Activated CD8-positive, alpha-beta T cell treated with anti-CD3 and anti-CD28 coated beads for 36 hours (primary cell): ENCODE measurements around the gene CCDC85A. TPM values are rescaled to one million over a fixed set of nuclear protein-coding genes. Genes with fewer than 3 reads are reported as not detected.

Source experiments
- ATAC-seq: fragments of 200-7000 bp; cut with Tn5 transposase; one replicate; pipeline ENCODE4 v1.10.0; 2021; ENCODE audit warnings: mild to moderate bottlenecking, moderate library complexity
- CTCF ChIA-PET: fragments of 350-600 bp; sonication (Branson Sonifier 250); formaldehyde crosslinking; loops from one replicate; lab custom pipeline; 2021; ENCODE audit warnings: antibody characterized with exemption; lab: Charles Lee
- POLR2A ChIA-PET: fragments of 350-600 bp; sonication (Branson Sonifier 250); formaldehyde crosslinking; loops from one replicate; lab custom pipeline; 2021; ENCODE audit warnings: antibody characterized with exemption; lab: Charles Lee
- DNase-seq: peaks from one replicate; pipeline ENCODE4 v3.0.0-alpha.2; 2020
- H3K27ac Mint-ChIP-seq: one replicate; pipeline ENCODE4 v1.8.0; 2021; ENCODE audit warnings: mild to moderate bottlenecking, mixed read lengths
- H3K27me3 Mint-ChIP-seq: one replicate; pipeline ENCODE4 v1.8.0; 2021; ENCODE audit warnings: mixed read lengths
- H3K36me3 Mint-ChIP-seq: one replicate; pipeline ENCODE4 v1.8.0; 2021; ENCODE audit warnings: low read depth, mixed read lengths
- H3K4me1 Mint-ChIP-seq: one replicate; pipeline ENCODE4 v1.8.0; 2021; ENCODE audit warnings: low read depth, mixed read lengths
- H3K4me3 Mint-ChIP-seq: one replicate; pipeline ENCODE4 v1.8.0; 2021; ENCODE audit warnings: mild to moderate bottlenecking, moderate library complexity, mixed read lengths
- H3K9me3 Mint-ChIP-seq: one replicate; pipeline ENCODE4 v1.8.0; 2021; ENCODE audit warnings: mixed read lengths
- intact Hi-C: fragments of 100-400 bp; cut with micrococcal nuclease; formaldehyde crosslinking; loops from one replicate; pipeline ENCODE4 v1.10.0; 2022
- total RNA-seq, 2 experiments: library from RNA; stranded (reverse); gene quantifications; one replicate each; pipeline ENCODE4 v1.2.3, GENCODE V29; 2021
- TF ChIP-seq, protein P1 (sequence below): fragments of 200-600 bp; IDR thresholded peaks from one replicate; pipeline ENCODE4 v1.8.0; 2022; ENCODE audit warnings: antibody characterized with exemption, mild to moderate bottlenecking

Gene CCDC85A
- total RNA-seq, 2 experiments from 2014 or later = not detected

DNA sequence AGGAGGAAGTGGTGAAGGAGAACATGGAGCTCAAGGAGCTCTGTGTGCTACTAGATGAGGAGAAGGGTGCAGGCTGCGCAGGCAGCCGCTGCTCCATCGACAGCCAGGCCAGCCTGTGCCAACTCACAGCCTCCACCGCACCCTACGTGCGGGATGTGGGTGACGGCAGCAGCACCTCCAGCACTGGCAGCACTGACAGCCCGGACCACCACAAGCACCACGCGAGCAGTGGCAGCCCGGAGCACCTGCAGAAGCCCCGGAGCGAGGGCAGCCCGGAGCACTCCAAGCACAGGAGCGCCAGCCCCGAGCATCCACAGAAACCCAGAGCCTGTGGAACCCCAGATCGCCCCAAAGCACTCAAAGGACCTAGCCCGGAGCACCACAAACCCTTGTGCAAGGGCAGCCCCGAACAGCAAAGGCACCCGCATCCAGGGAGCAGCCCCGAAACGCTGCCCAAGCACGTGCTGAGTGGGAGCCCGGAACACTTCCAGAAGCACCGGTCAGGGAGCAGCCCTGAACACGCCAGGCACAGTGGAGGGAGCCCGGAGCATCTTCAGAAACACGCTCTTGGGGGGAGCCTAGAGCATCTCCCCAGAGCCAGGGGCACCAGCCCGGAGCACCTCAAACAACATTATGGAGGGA is 9.0 kb downstream of the CCDC85A start:
- Mint-ChIP-seq H3K9me3 (no peaks in the 10 kb centered on the region), H3K27me3 (peaks cover 7% of the 10 kb centered on the region), H3K27ac (no peak overlapping the region), H3K4me1 (no peaks in the 10 kb centered on the region), H3K4me3 (no peak overlapping the region), H3K36me3 (no peaks in the 10 kb centered on the region)
- ATAC-seq = no peak
- intact Hi-C loops = no loop called here
- CTCF ChIA-PET = no interaction called here
- no peak for DNase-seq
- TF ChIP-seq, protein P1, sequence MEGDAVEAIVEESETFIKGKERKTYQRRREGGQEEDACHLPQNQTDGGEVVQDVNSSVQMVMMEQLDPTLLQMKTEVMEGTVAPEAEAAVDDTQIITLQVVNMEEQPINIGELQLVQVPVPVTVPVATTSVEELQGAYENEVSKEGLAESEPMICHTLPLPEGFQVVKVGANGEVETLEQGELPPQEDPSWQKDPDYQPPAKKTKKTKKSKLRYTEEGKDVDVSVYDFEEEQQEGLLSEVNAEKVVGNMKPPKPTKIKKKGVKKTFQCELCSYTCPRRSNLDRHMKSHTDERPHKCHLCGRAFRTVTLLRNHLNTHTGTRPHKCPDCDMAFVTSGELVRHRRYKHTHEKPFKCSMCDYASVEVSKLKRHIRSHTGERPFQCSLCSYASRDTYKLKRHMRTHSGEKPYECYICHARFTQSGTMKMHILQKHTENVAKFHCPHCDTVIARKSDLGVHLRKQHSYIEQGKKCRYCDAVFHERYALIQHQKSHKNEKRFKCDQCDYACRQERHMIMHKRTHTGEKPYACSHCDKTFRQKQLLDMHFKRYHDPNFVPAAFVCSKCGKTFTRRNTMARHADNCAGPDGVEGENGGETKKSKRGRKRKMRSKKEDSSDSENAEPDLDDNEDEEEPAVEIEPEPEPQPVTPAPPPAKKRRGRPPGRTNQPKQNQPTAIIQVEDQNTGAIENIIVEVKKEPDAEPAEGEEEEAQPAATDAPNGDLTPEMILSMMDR = no peak
- POLR2A ChIA-PET = no interaction called here

DNA sequence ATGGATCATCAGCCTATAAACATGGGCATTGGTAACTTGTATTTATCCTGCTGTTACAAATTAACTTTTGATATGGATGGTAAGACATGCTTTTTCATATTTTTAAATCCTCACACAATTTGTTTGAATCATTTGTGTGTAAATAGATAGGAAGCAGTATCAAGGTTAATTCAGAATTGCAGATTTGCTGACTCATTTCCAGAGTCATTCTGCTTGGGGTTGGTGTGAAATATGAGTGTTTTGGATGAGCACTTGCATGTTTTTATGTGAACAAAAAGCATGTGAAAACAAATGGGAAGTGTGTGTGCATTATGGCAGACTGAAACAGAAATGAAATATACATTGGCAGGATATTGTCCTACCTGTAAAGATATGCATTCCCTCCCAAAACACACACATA is 11.8 kb downstream of the CCDC85A start:
- Mint-ChIP-seq H3K36me3 (no peaks in the 10 kb centered on the region), H3K27me3 (peaks cover 1% of the 10 kb centered on the region), H3K4me3 (no peak overlapping the region), H3K27ac (no peak overlapping the region), H3K9me3 (no peaks in the 10 kb centered on the region), H3K4me1 (no peaks in the 10 kb centered on the region)
- CTCF ChIA-PET = interaction anchor here (2.3 kb wide), 1 partner anchor 12 kb away, joined by 11 read pairs; the partner anchor contains the start of gene CCDC85A
- DNase-seq (no peak), ATAC-seq (no peak)
- POLR2A ChIA-PET = no interaction called here
- intact Hi-C loops = no loop called here
- TF ChIP-seq, protein P1 = no peak

DNA sequence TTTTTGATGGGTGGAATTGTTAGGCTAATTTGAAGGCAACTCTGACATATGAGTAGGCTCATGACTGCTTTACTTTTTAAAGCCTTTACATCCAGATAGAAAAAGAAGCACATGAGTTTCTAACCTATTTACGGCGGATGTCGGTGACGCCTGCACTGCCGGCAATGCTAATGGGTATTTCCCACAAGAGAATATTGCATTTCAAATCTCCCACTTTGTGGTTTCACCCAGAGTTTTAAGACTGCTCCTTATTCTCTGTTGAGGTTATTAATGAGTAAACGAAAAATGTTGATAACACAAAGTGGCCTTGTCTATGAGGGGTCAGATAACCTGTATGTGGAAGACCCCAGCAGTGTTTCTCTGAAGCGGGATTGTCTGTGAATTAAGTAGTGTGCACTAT is 14.0 kb downstream of the CCDC85A start:
- Mint-ChIP-seq H3K27me3 (peaks cover 1% of the 10 kb centered on the region), H3K4me1 (no peaks in the 10 kb centered on the region), H3K27ac (no peak overlapping the region), H3K9me3 (no peaks in the 10 kb centered on the region), H3K4me3 (no peak overlapping the region), H3K36me3 (no peaks in the 10 kb centered on the region)
- intact Hi-C loops = no loop called here
- CTCF ChIA-PET = interaction anchor here (1.4 kb wide), 1 partner anchor 14 kb away, joined by 9 read pairs; the partner anchor contains the start of gene CCDC85A
- ATAC-seq (no peak), DNase-seq (no peak)
- POLR2A ChIA-PET = no interaction called here
- TF ChIP-seq, protein P1 = no peak

DNA sequence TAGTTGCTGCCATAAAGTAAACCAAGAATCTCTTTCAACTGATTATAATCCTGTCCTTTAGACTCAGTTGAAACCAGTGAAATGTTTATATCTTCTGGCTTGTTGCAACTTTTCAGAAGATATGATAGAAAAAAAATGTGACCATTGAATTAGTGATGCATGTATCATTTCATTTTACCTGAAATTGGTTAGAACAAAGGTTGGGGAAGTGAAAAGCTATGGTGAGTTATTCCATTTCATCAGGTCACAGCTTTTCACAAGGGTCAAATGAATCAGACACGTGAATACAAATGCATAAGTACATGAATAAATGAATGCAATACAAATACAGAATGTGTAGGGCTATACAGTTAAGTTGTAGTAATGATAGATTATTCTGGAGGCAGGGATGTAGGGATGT is 15.1 kb downstream of the CCDC85A start:
- TF ChIP-seq, protein P1 = no peak
- intact Hi-C loops = no loop called here
- ChIA-PET POLR2A (interaction anchor here (1.3 kb wide), 1 partner anchor 16 kb away, joined by 3 read pairs; the partner anchor contains the start of gene CCDC85A), CTCF (no interaction called here)
- Mint-ChIP-seq H3K36me3 (no peaks in the 10 kb centered on the region), H3K27ac (no peak overlapping the region), H3K4me1 (no peaks in the 10 kb centered on the region), H3K9me3 (no peaks in the 10 kb centered on the region), H3K27me3 (peaks cover 1% of the 10 kb centered on the region), H3K4me3 (no peak overlapping the region)
- DNase-seq (no peak), ATAC-seq (no peak)

DNA sequence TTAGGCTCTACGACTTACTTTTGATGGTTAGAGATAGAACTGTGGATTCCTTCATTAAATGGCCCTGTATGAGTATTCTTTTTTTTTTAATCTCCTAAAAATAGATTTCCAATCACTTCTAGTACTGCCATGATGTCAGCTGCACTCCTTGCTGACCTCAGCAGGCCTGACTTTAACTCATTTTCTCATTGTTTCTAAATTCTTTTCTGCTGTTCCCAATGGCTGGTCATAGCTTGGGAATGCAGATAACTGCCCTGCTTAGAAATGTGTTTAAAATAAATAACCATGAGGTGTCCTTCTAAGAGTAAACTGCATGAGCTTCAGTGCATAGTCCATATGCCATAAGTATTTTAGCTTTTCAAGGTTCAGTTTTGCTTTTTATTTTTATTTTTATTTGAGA is 15.7 kb downstream of the CCDC85A start:
- ChIA-PET POLR2A (interaction anchor here (1.3 kb wide), 1 partner anchor 16 kb away, joined by 3 read pairs; the partner anchor contains the start of gene CCDC85A), CTCF (no interaction called here)
- no peak for ATAC-seq
- Mint-ChIP-seq H3K27me3 (no peaks in the 10 kb centered on the region), H3K9me3 (no peaks in the 10 kb centered on the region), H3K27ac (no peak overlapping the region), H3K4me3 (no peak overlapping the region), H3K36me3 (no peaks in the 10 kb centered on the region), H3K4me1 (no peaks in the 10 kb centered on the region)
- intact Hi-C loops = no loop called here
- no peak for DNase-seq
- TF ChIP-seq, protein P1 = no peak
